Fibroblast of lung (primary cell): Measurements from ENCODE around the gene NHERF2.

ENCODE experiments used
- EZH2 ChIP-seq: IDR thresholded peaks from 2 replicates; pipeline ENCODE4 v1.5.1; 2012; ENCODE audit warnings: low read length, control low read depth, mild to moderate bottlenecking; ENCODE audit errors: missing control alignments
- TF ChIP-seq, protein P1 (sequence below), 2 donors: IDR thresholded peaks in 1 of 2; conservative IDR thresholded peaks in 1 of 2; 1 replicate in 1 of 2; 2 replicates in 1 of 2; pipeline ENCODE4 v1.5.1; 2011 to 2012; ENCODE audit warnings: low read length in 2 of 2, control low read depth in 1 of 2, inconsistent platforms in 1 of 2, low read depth in 1 of 2, mild to moderate bottlenecking in 1 of 2

GRCh38 chr16:2048116-2048543, 21.4 kb downstream of the NHERF2 start:
- TF ChIP-seq, protein P1, sequence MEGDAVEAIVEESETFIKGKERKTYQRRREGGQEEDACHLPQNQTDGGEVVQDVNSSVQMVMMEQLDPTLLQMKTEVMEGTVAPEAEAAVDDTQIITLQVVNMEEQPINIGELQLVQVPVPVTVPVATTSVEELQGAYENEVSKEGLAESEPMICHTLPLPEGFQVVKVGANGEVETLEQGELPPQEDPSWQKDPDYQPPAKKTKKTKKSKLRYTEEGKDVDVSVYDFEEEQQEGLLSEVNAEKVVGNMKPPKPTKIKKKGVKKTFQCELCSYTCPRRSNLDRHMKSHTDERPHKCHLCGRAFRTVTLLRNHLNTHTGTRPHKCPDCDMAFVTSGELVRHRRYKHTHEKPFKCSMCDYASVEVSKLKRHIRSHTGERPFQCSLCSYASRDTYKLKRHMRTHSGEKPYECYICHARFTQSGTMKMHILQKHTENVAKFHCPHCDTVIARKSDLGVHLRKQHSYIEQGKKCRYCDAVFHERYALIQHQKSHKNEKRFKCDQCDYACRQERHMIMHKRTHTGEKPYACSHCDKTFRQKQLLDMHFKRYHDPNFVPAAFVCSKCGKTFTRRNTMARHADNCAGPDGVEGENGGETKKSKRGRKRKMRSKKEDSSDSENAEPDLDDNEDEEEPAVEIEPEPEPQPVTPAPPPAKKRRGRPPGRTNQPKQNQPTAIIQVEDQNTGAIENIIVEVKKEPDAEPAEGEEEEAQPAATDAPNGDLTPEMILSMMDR (conservative IDR thresholded peaks at IDR 0.05 in 1 of 2, IDR thresholded peaks at IDR 0.05 in 1 of 2; ENCODE audit: low read depth in 1 of 2, low read length in 2 of 2) = no peak
- no peak for TF ChIP-seq EZH2
